ENCODE data around the gene FAF1. TPM values are rescaled to one million over a fixed set of nuclear protein-coding genes. Genes with fewer than 3 reads are reported as not detected.

The FAF1 gene
- total and polyA plus RNA-seq, 2 of the 8 experiments (the other 6 are each of a cell fraction or from before 2014, with no cell fraction given): 10.8 to 65.9 TPM

GRCh38 chr1:50492142-50492541 lies 467.9 kb downstream of the FAF1 start:
- no peak overlapping the region for H3K4ac ChIP-seq (replicated peaks; ENCODE audit: insufficient read length, low read depth, low read length)
- no peaks in the 10 kb centered on the region for H3K27me3 ChIP-seq (replicated peaks in 1 of 4; ENCODE audit: control insufficient read depth in 3 of 4, extremely low read depth in 1 of 4, insufficient read depth in 3 of 4, low read length in 3 of 4)
- WGBS, 2 experiments (ENCODE audit: extremely low coverage in 1 of 2, insufficient coverage in 1 of 2, insufficient read length in 1 of 2, insufficient replicate concordance in 2 of 2, low coverage in 1 of 2, low lambda C conversion rate in 2 of 2, missing lambda C conversion rate in 1 of 2): 86% methylated on average over 1 of the region's 1 CpG; no CpG with 5 or more reads in 1 of the 2 experiments
- no peak overlapping the region for H3K23ac ChIP-seq (ENCODE audit: insufficient read length)
- H3K18ac ChIP-seq (ENCODE audit: extremely low read depth, low read length): no peak overlapping the region
- H2BK120ac ChIP-seq (replicated peaks; ENCODE audit: low read depth, low read length): no peak overlapping the region
- H3K4me2 ChIP-seq (ENCODE audit: insufficient read depth in 1 of 2, low read depth in 2 of 2, low read length in 2 of 2): no peak overlapping the region
- H3K14ac ChIP-seq (ENCODE audit: insufficient read length): no peak overlapping the region
- no peak overlapping the region for H2AFZ ChIP-seq (ENCODE audit: low read length)
- no peaks in the 10 kb centered on the region for H3K4me1 ChIP-seq (replicated peaks in 1 of 4; ENCODE audit: control insufficient read depth in 3 of 4, insufficient read depth in 4 of 4, low read length in 3 of 4)
- FAIRE-seq: no peak
- no peaks in the 10 kb centered on the region for H3K79me2 ChIP-seq (ENCODE audit: control insufficient read depth in 1 of 2, insufficient read depth in 2 of 2, low read length in 2 of 2)
- H3K9me3 ChIP-seq (ENCODE audit: insufficient read depth in 2 of 2, low read depth in 1 of 2, low read length in 1 of 2): peaks cover 0 to 3% of the 10 kb centered on the region in 2 experiments; a peak in 1 of 4 replicates
- CTCF ChIA-PET (ENCODE audit: partially characterized antibody): interaction anchor here (0.6 kb wide), 1 partner anchor 34 kb away, joined by 4 read pairs; no protein-coding TSS in a partner anchor
- no peaks in the 10 kb centered on the region for H4K20me1 ChIP-seq (replicated peaks in 1 of 2; ENCODE audit: control insufficient read depth in 1 of 2, insufficient read depth in 2 of 2, low read length in 2 of 2)
- H2BK12ac ChIP-seq (ENCODE audit: low read depth, low read length): no peak overlapping the region
- no peak overlapping the region for H4K5ac ChIP-seq (ENCODE audit: insufficient read length, low read depth, low read length)
- no peak overlapping the region for H3K56ac ChIP-seq (replicated peaks; ENCODE audit: insufficient read length, low read depth, low read length)
- H3K79me1 ChIP-seq (ENCODE audit: low read depth, low read length): no peaks in the 10 kb centered on the region
- H3K4me3 ChIP-seq (ENCODE audit: extremely low read depth in 1 of 4, insufficient read depth in 2 of 4, low read depth in 3 of 4, low read length in 4 of 4): no peak overlapping the region
- H3K9ac ChIP-seq (replicated peaks in 1 of 4; ENCODE audit: extremely low read depth in 1 of 4, low read depth in 3 of 4, low read length in 3 of 4): no peak overlapping the region
- no peak overlapping the region for H2BK20ac ChIP-seq (ENCODE audit: low read length)
- H2AK5ac ChIP-seq (ENCODE audit: low read depth, low read length): no peak overlapping the region
- TF ChIP-seq RFX5 (IDR thresholded peaks at IDR 0.05; ENCODE audit: borderline replicate concordance, low read depth, low read length) (no peak), ZNF274 (IDR thresholded peaks at IDR 0.05; ENCODE audit: borderline replicate concordance, extremely low read depth, low read length) (no peak), PHF8 (conservative IDR thresholded peaks at IDR 0.05; ENCODE audit: low read depth, low read length) (no peak), HDAC6 (IDR thresholded peaks at IDR 0.05; ENCODE audit: low read depth, low read length) (no peak), RBBP5 (IDR thresholded peaks at IDR 0.05; ENCODE audit: borderline replicate concordance, low read depth, low read length) (no peak), TBP (IDR thresholded peaks at IDR 0.05; ENCODE audit: low read depth, low read length) (no peak), CHD1 (IDR thresholded peaks at IDR 0.05; ENCODE audit: low read depth, low read length) (no peak), FOSL1 (IDR thresholded peaks at IDR 0.05; ENCODE audit: insufficient read depth, low read depth, low read length) (no peak), BRCA1 (IDR thresholded peaks at IDR 0.05; ENCODE audit: low read depth, low read length) (no peak), TCF12 (IDR thresholded peaks at IDR 0.05; ENCODE audit: low read depth, low read length) (no peak), GABPA (IDR thresholded peaks at IDR 0.05; ENCODE audit: borderline replicate concordance, insufficient read depth, low read length) (no peak)
- no peak overlapping the region for H2BK15ac ChIP-seq (ENCODE audit: low read length)
- no peak for DNase-seq (ENCODE audit: low read depth in 1 of 2, low spot score in 2 of 2)
- no peaks in the 10 kb centered on the region for H3K36me3 ChIP-seq (ENCODE audit: control insufficient read depth in 2 of 4, insufficient read depth in 4 of 4, low read length in 3 of 4)
- no peak overlapping the region for H4K8ac ChIP-seq (ENCODE audit: extremely low read depth, insufficient read depth, low read length)
- no peak overlapping the region for H2BK5ac ChIP-seq (ENCODE audit: low read depth, low read length)
- no peak overlapping the region for H4K91ac ChIP-seq (replicated peaks; ENCODE audit: insufficient read length, low read length)
- H3K23me2 ChIP-seq (ENCODE audit: low read depth, low read length): no peaks in the 10 kb centered on the region; the same call in 1 of the 2 replicates
- POLR2A ChIA-PET (ENCODE audit: partially characterized antibody): no interaction called here
- no peak overlapping the region for H3K27ac ChIP-seq (ENCODE audit: low read depth, low read length)

Measured in H1 (cell line).